ENCODE results near the gene RBM39. TPM values are rescaled to one million over a fixed set of nuclear protein-coding genes. Genes with fewer than 3 reads are reported as not detected.
"Not testable (repeated sequence)": the region's sequence is repeated elsewhere in the genome, so short reads cannot be mapped to it uniquely, and the experiment has no call there.

Gene RBM39
- total and polyA plus RNA-seq, 4 donors = 65.6 to 383 (median 322) TPM

DNA sequence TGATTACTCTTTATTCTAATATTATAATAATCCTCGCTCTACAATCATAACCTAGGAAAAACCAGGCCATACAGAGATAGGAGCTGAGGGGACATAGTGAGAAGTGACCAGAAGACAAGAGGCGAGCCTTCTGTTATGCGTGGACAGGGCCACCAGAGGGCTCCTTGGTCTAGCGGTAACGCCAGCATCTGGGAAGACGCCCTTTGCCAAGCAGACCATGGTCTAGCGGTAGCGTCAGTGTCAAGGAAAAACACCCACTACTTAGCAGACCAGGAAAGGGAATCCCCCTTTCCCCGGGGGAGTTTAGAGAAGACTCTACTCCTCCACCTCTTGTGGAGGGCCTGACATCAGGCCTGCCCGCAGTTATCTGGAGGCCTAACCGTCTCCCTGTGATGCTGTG, 55.2 kb downstream of the RBM39 start:
- ATAC-seq (ENCODE audit: low FRiP score); H3K27me3 ChIP-seq (ENCODE audit: control insufficient read depth in 1 of 2, insufficient read depth in 2 of 2, low read length in 1 of 2); H3K27ac ChIP-seq (ENCODE audit: low read depth in 1 of 2, low read length in 2 of 2); H3K9me3 ChIP-seq (ENCODE audit: control insufficient read depth, low read length); intact Hi-C loops (cut with DNase I); H3K4me3 ChIP-seq (ENCODE audit: low read length in 2 of 2); H3K36me3 ChIP-seq (ENCODE audit: control insufficient read depth in 1 of 2, insufficient read depth in 2 of 2, low read length in 1 of 2); H3K4me1 ChIP-seq (ENCODE audit: control insufficient read depth in 1 of 2, insufficient read depth in 2 of 2, low read length in 2 of 2): not testable (repeated sequence)
- peak in 1 of 2 donors; percentile 54 for DNase-seq
- WGBS, 2 donors = 89 to 90% methylated on average over 11 of the region's 11 CpGs

DNA sequence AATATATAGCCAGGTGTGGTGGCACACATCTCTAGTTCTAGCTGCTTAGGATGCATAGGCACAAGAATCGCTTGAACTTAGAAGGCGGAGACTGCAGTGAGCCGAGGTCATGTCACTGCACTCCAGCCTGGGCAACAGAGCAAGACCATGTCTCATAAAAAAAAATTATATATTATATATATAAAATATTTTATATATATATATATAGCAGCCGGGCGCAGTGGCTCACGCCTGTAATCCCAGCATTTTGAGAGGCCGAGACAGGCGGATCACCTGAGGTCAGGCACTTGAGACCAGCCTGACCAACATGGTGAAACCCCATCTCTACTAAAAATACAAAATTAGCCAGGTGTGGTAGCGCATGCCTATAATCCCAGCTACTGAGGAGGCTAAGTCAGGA, 56.7 kb downstream of the RBM39 start:
- intact Hi-C loops (cut with DNase I) = not testable (repeated sequence)

GRCh38 chr20:35681960-35682359, 60.1 kb downstream of the RBM39 start:
- Histone ChIP-seq H3K4me3 (ENCODE audit: low read length in 2 of 2) (no peak overlapping the region), H3K4me1 (ENCODE audit: control insufficient read depth in 1 of 2, insufficient read depth in 2 of 2, low read length in 2 of 2) (no peaks in the 10 kb centered on the region), H3K27ac (ENCODE audit: low read depth in 1 of 2, low read length in 2 of 2) (no peak overlapping the region), H3K36me3 (ENCODE audit: control insufficient read depth in 1 of 2, insufficient read depth in 2 of 2, low read length in 1 of 2) (peaks cover 2% of the 10 kb centered on the region in 2 donors), H3K27me3 (ENCODE audit: control insufficient read depth in 1 of 2, insufficient read depth in 2 of 2, low read length in 1 of 2) (no peaks in the 10 kb centered on the region), H3K9me3 (ENCODE audit: control insufficient read depth, low read length) (no peaks in the 10 kb centered on the region)
- no peak for DNase-seq
- 95% methylated on average over 1 of the region's 1 CpG for WGBS, 2 donors
- ATAC-seq (ENCODE audit: low FRiP score) = no peak
- intact Hi-C loops (cut with DNase I) = no loop called here

More for the DNA sequence above, 56.7 kb downstream of the RBM39 start:
- not testable (repeated sequence) for H3K27ac ChIP-seq (ENCODE audit: low read depth in 1 of 2, low read length in 2 of 2); H3K9me3 ChIP-seq (ENCODE audit: control insufficient read depth, low read length); H3K4me3 ChIP-seq (ENCODE audit: low read length in 2 of 2); DNase-seq; H3K27me3 ChIP-seq (ENCODE audit: control insufficient read depth in 1 of 2, insufficient read depth in 2 of 2, low read length in 1 of 2); ATAC-seq (ENCODE audit: low FRiP score); H3K36me3 ChIP-seq (ENCODE audit: control insufficient read depth in 1 of 2, insufficient read depth in 2 of 2, low read length in 1 of 2); H3K4me1 ChIP-seq (ENCODE audit: control insufficient read depth in 1 of 2, insufficient read depth in 2 of 2, low read length in 2 of 2)
- 95 to 97% methylated on average over 9 of the region's 9 CpGs for WGBS, 2 donors

DNA sequence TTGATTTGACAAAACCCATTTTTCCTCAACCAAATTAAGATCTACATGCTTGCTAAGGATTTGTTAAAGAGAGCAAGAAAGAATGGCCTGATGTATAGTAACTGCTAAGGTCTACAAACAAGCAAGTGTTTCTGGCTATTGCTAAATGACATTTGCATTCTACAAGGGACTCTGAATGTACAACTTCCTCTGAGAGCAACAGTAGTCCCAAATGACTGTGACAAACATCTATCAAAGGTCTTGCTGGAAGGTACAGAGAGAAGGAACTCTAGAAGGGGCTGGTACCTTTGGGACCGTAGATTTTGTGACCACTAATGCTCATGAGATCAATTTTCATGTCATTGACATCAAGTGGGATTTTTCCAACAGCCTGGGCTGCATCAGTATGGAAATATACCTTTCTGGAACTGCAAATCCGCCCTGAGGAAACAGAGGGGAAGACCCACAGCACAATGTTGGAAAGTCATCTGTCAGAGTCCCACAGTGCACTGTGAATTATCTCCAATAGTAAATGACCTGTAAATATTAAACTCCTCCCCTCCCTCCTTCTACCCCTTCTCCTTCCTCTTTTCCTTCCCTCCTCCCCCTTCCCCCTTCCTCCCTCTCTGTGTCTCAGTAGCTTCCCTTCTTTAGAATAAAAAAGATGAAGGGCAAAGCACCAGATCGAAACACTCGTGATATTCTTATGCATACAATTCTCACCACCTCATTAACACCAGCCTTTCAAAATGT, 61.4 kb downstream of the RBM39 start:
- intact Hi-C loops (cut with DNase I) = no loop called here
- H3K36me3 ChIP-seq (ENCODE audit: control insufficient read depth in 1 of 2, insufficient read depth in 2 of 2, low read length in 1 of 2) = peaks cover 2% of the 10 kb centered on the region in 2 donors
- WGBS, 2 donors = 85 to 89% methylated on average over 4 of the region's 4 CpGs

GRCh38 chr20:35674921-35675320, 67.1 kb downstream of the RBM39 start:
- ATAC-seq (ENCODE audit: low FRiP score) = no peak
- H3K27ac ChIP-seq (ENCODE audit: low read depth in 1 of 2, low read length in 2 of 2) = no peak overlapping the region
- no peaks in the 10 kb centered on the region for H3K27me3 ChIP-seq (ENCODE audit: control insufficient read depth in 1 of 2, insufficient read depth in 2 of 2, low read length in 1 of 2)
- WGBS, 2 donors = 91 to 93% methylated on average over 8 of the region's 8 CpGs
- H3K4me3 ChIP-seq (ENCODE audit: low read length in 2 of 2) = no peak overlapping the region
- intact Hi-C loops (cut with DNase I) = no loop called here
- DNase-seq = no peak
- H3K4me1 ChIP-seq (ENCODE audit: control insufficient read depth in 1 of 2, insufficient read depth in 2 of 2, low read length in 2 of 2) = no peaks in the 10 kb centered on the region
- H3K9me3 ChIP-seq (ENCODE audit: control insufficient read depth, low read length) = no peaks in the 10 kb centered on the region
- peaks cover 2 to 7% of the 10 kb centered on the region in 2 donors for H3K36me3 ChIP-seq (ENCODE audit: control insufficient read depth in 1 of 2, insufficient read depth in 2 of 2, low read length in 1 of 2)

More for the DNA sequence above, 61.4 kb downstream of the RBM39 start:
- Histone ChIP-seq H3K27ac (ENCODE audit: low read depth in 1 of 2, low read length in 2 of 2) (no peak overlapping the region), H3K27me3 (ENCODE audit: control insufficient read depth in 1 of 2, insufficient read depth in 2 of 2, low read length in 1 of 2) (no peaks in the 10 kb centered on the region), H3K4me3 (ENCODE audit: low read length in 2 of 2) (no peak overlapping the region), H3K9me3 (ENCODE audit: control insufficient read depth, low read length) (no peaks in the 10 kb centered on the region), H3K4me1 (ENCODE audit: control insufficient read depth in 1 of 2, insufficient read depth in 2 of 2, low read length in 2 of 2) (no peaks in the 10 kb centered on the region)
- no peak for DNase-seq
- no peak for ATAC-seq (ENCODE audit: low FRiP score)

DNA sequence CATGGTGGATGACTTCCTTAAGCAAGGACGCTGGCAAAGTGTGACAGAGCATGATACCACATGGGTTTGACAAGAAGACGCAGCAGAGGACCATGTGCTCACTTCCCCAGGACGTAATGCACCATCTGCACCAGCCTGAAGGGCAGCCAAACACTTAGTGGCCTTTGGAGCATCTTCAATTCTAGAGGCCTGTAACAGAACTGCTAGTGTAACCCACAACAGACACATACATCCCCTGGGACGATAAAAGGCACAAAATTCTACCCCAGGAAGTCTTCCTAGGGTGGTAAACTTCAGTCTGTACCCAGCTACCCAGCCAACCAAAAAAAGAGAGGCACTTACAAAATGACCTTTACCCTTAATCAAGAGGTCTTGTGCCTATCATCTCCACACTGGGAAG, 68.2 kb downstream of the RBM39 start:
- 89 to 93% methylated on average over 4 of the region's 4 CpGs for WGBS, 2 donors
- Histone ChIP-seq H3K27me3 (ENCODE audit: control insufficient read depth in 1 of 2, insufficient read depth in 2 of 2, low read length in 1 of 2) (no peaks in the 10 kb centered on the region), H3K27ac (ENCODE audit: low read depth in 1 of 2, low read length in 2 of 2) (no peak overlapping the region), H3K4me3 (ENCODE audit: low read length in 2 of 2) (no peak overlapping the region), H3K9me3 (ENCODE audit: control insufficient read depth, low read length) (no peaks in the 10 kb centered on the region), H3K4me1 (ENCODE audit: control insufficient read depth in 1 of 2, insufficient read depth in 2 of 2, low read length in 2 of 2) (no peaks in the 10 kb centered on the region), H3K36me3 (ENCODE audit: control insufficient read depth in 1 of 2, insufficient read depth in 2 of 2, low read length in 1 of 2) (peaks cover 5 to 9% of the 10 kb centered on the region in 2 donors)
- no peak for ATAC-seq (ENCODE audit: low FRiP score)
- intact Hi-C loops (cut with DNase I) = no loop called here
- DNase-seq = no peak

DNA sequence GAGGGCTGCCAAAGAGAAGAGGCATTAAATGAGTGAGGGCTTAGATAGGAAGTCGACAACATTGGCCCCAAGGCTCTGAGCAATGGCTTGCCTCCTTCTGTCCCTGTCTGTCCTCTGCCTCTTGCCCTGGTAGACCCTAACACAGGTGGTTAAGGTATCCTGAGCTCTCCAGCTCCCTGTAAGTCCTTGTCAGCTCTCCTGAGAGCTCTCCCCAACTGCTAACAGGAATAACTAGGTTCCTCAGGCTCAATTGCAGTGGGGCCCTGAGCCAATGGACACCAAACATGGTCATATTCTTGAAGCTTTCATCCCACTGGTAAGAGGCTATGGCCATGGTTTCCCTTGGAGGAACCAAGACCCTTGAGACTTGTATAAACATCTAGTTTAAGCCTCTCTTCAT, 72.4 kb downstream of the RBM39 start:
- no peak overlapping the region for H3K27ac ChIP-seq (ENCODE audit: low read depth in 1 of 2, low read length in 2 of 2)
- no peaks in the 10 kb centered on the region for H3K27me3 ChIP-seq (ENCODE audit: control insufficient read depth in 1 of 2, insufficient read depth in 2 of 2, low read length in 1 of 2)
- intact Hi-C loops (cut with DNase I) = no loop called here
- no peaks in the 10 kb centered on the region for H3K4me1 ChIP-seq (ENCODE audit: control insufficient read depth in 1 of 2, insufficient read depth in 2 of 2, low read length in 2 of 2)
- whole genome bisulfite sequencing, 2 donors = 79 to 81% methylated on average over 1 of the region's 1 CpG
- DNase-seq (no peak), ATAC-seq (ENCODE audit: low FRiP score) (no peak)
- H3K9me3 ChIP-seq (ENCODE audit: control insufficient read depth, low read length) = no peaks in the 10 kb centered on the region
- no peak overlapping the region for H3K4me3 ChIP-seq (ENCODE audit: low read length in 2 of 2)
- peaks cover 5 to 9% of the 10 kb centered on the region in 2 donors for H3K36me3 ChIP-seq (ENCODE audit: control insufficient read depth in 1 of 2, insufficient read depth in 2 of 2, low read length in 1 of 2)

DNA sequence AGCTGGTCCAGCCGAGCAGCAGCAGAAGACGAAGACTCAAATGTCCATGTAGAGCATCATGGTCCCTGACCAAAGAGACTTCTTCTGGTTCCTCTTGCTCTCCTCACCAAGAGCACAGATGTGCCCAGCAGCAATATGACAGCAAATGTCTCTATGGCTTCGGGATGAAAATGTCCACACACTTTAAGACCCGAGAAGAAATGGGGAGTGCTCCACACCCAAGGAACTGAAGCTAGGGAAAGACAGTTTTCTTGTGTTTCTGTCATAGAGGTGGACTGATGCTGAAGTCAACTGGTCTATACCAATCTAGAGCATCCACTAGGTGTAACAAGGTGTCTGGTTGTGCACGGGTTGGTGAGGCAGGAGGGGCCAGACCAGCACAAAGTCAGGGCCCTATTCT, 72.8 kb downstream of the RBM39 start:
- Histone ChIP-seq H3K36me3 (ENCODE audit: control insufficient read depth in 1 of 2, insufficient read depth in 2 of 2, low read length in 1 of 2) (peaks cover 5 to 6% of the 10 kb centered on the region in 2 donors), H3K4me1 (ENCODE audit: control insufficient read depth in 1 of 2, insufficient read depth in 2 of 2, low read length in 2 of 2) (no peaks in the 10 kb centered on the region), H3K27me3 (ENCODE audit: control insufficient read depth in 1 of 2, insufficient read depth in 2 of 2, low read length in 1 of 2) (no peaks in the 10 kb centered on the region), H3K4me3 (ENCODE audit: low read length in 2 of 2) (no peak overlapping the region), H3K9me3 (ENCODE audit: control insufficient read depth, low read length) (no peaks in the 10 kb centered on the region), H3K27ac (ENCODE audit: low read depth in 1 of 2, low read length in 2 of 2) (no peak overlapping the region)
- ATAC-seq (ENCODE audit: low FRiP score) (no peak), DNase-seq (no peak)
- 91 to 93% methylated on average over 5 of the region's 5 CpGs for WGBS, 2 donors
- intact Hi-C loops (cut with DNase I) = no loop called here

GRCh38 chr20:35665949-35666288, 76.1 kb downstream of the RBM39 start:
- no peak overlapping the region for H3K4me3 ChIP-seq (ENCODE audit: low read length in 2 of 2)
- H3K27me3 ChIP-seq (ENCODE audit: control insufficient read depth in 1 of 2, insufficient read depth in 2 of 2, low read length in 1 of 2) = no peaks in the 10 kb centered on the region
- peaks cover 3 to 4% of the 10 kb centered on the region in 2 donors for H3K36me3 ChIP-seq (ENCODE audit: control insufficient read depth in 1 of 2, insufficient read depth in 2 of 2, low read length in 1 of 2)
- no peaks in the 10 kb centered on the region for H3K9me3 ChIP-seq (ENCODE audit: control insufficient read depth, low read length)
- ATAC-seq (ENCODE audit: low FRiP score) (no peak), DNase-seq (no peak)
- peaks cover 0 to under 1% of the 10 kb centered on the region in 2 donors for H3K4me1 ChIP-seq (ENCODE audit: control insufficient read depth in 1 of 2, insufficient read depth in 2 of 2, low read length in 2 of 2)
- 96 to 98% methylated on average over 17 of the region's 17 CpGs for WGBS, 2 donors
- H3K27ac ChIP-seq (ENCODE audit: low read depth in 1 of 2, low read length in 2 of 2) = no peak overlapping the region
- intact Hi-C loops (cut with DNase I) = no loop called here

All from aorta (tissue), 5 donors.